Motor neuron (in vitro differentiated cells): Measurements from ENCODE around the gene TNC. TPM values are rescaled to one million over a fixed set of nuclear protein-coding genes. Genes with fewer than 3 reads are reported as not detected.

ENCODE experiments used
- ATAC-seq, 8 experiments: fragments of 200-7000 bp; cut with Tn5 transposase; replicated peaks in 6 of 8; 2 replicates each; pipeline ENCODE4 v1.8.0; 2021; ENCODE audit warnings: mild to moderate bottlenecking in 8 of 8, moderate library complexity in 8 of 8
- H3K27ac ChIP-seq, 2 donors: fragments of 250-450 bp; sonication (Bioruptor Pico); 2 replicates each; pipeline ENCODE4 v1.9.0; 2021; ENCODE audit warnings: antibody characterized with exemption in 2 of 2, mild to moderate bottlenecking in 2 of 2, moderate library complexity in 1 of 2
- H3K4me1 ChIP-seq, 2 donors: fragments of 250-450 bp; sonication (Bioruptor Pico); replicated peaks in 1 of 2; 2 replicates each; pipeline ENCODE4 v1.6.1; 2021; ENCODE audit warnings: antibody characterized with exemption in 2 of 2, mild to moderate bottlenecking in 2 of 2, moderate library complexity in 1 of 2
- H3K4me3 ChIP-seq, 5 donors: fragments of 250-450 bp; sonication (Bioruptor Pico); 2 replicates each; pipeline ENCODE4 v1.9.0; 2021; ENCODE audit warnings: antibody characterized with exemption in 5 of 5, mild to moderate bottlenecking in 5 of 5, moderate library complexity in 4 of 5
- WGBS, 10 experiments: fragments of 450-650 bp; shearing (Covaris generic); methylation state at CpG; one replicate each; pipeline ENCODE4 v1.0.0; 2022; 5-methylcytosine and 5-hydroxymethylcytosine counted together
- in situ Hi-C, 9 experiments: fragments of 400-800 bp; cut with MboI; loops; one replicate each; pipeline ENCODE4 v1.15.0; 2021; ENCODE audit warnings: low sequenced_read_pairs in 9 of 9, low pct_unique_long_range_greater_than_20kb in 2 of 9; ENCODE audit not compliant: unreplicated experiment in 9 of 9
- total RNA-seq, 8 experiments: library from RNA; unstranded; fragments of 300-600 nt; gene quantifications; 2 replicates each; pipeline versions ENCODE4 v1.2.3 to v1.2.4, GENCODE V29; 2022

The TNC gene
- total RNA-seq, 8 experiments from 2014 or later, result 0.10 to 95.8 (median 2.6) TPM

DNA sequence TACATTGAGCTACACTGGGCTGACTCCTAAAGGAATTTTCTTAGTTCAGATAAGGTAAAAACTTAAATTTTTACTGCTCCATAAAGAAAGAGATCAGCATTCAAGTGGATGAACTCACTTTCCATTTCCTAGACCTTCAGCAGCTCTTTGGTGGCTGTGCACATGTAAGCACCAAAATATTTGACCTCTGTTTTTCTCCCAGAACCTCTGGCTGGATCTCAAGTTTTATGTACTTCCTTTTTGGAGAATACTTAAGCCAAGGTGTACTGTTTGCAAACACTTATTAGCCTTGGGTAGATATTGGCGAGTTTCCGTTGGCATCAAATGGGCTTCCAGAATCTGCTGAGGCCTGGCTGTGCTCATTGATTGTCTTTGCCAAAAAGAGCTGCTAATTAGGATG lies 10.3 kb downstream of the TNC start:
- Histone ChIP-seq H3K4me1 (no peaks in the 10 kb centered on the region), H3K27ac (no peak overlapping the region), H3K4me3 (no peak overlapping the region)
- ATAC-seq, result no peak
- in situ Hi-C loops, result no loop called here
- WGBS, 10 experiments, result 71 to 100% (median 98%) methylated on average over 1 to 2 of the region's 2 CpGs; no CpG with 5 or more reads in 4 of the 10 experiments

DNA sequence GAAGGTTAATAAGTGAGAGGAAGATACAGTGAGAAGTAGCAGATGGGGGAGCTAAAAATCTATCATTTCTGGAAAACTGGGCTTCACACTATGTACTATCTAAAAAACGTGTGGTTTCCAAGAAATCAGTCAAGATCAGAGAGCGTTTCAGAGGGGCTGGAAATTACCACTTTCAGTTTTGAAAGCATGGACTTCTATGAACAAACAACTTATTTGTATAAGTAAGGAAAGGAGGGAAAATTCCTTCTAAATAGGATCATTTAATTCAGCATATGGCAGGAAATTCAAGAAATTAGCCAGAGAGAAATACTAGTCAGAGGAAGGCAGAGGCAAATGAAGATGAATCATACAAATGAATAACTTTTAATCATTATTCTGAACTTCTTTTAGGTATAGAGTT lies 11.3 kb downstream of the TNC start:
- no peak overlapping the region for H3K4me3 ChIP-seq
- in situ Hi-C loops, result no loop called here
- ATAC-seq, result peak in 2 of 8 experiments; percentile 32 to 70
- no peaks in the 10 kb centered on the region for H3K4me1 ChIP-seq
- no peak overlapping the region for H3K27ac ChIP-seq
- 0 to 100% (median 41%) methylated on average over 1 to 2 of the region's 2 CpGs; no CpG with 5 or more reads in 2 of the 10 experiments for whole genome bisulfite sequencing, 10 experiments

DNA sequence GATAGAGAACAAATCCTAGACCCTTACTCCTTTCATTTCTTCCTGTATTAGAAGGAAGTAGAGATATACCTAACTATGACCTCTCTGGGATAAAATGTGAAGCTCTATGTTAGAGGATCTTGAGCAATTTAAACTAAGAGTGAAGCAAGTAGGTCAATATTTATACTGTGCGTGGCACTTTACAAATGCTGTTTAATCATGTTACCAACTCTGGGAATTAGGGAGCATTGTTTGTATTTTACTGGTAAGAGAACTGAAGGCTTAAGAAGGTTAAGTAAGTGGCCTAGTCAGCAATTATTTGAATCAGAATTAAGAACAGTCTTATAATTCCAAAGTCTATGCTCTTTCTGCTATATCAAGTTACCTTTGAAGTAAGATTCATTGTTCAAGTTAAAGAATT lies 12.0 kb downstream of the TNC start:
- WGBS, 10 experiments, result 18 to 100% (median 89%) methylated on average over 1 of the region's 1 CpG; no CpG with 5 or more reads in 1 of the 10 experiments
- Histone ChIP-seq H3K4me3 (no peak overlapping the region), H3K4me1 (no peaks in the 10 kb centered on the region), H3K27ac (no peak overlapping the region)
- in situ Hi-C loops, result no loop called here
- peak in 1 of 8 experiments; percentile 57 for ATAC-seq

DNA sequence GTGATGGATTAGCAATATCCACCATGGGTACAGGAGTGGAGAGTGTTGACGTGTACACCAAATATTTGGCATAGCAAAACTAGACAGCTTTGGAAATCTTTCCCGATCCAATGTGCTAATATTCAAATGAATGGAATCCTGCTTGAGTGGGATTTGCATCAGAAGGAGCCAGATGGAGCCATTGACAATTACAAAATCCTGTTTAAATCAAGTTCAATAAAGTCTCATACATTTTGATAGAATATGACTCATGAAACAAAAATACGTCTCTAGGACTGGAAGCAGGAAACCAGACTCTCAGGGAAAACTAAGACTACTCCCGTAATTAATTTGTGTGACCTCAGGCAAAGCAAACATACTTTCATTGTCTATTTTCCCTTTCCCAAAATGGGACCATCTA lies 13.0 kb downstream of the TNC start:
- Histone ChIP-seq H3K4me3 (no peak overlapping the region), H3K27ac (no peak overlapping the region), H3K4me1 (no peaks in the 10 kb centered on the region)
- ATAC-seq, result peak in 2 of 8 experiments; percentile 34 to 63
- in situ Hi-C loops, result no loop called here
- 0 to 100% (median 45%) methylated on average over 1 to 4 of the region's 4 CpGs; no CpG with 5 or more reads in 2 of the 10 experiments for WGBS, 10 experiments

DNA sequence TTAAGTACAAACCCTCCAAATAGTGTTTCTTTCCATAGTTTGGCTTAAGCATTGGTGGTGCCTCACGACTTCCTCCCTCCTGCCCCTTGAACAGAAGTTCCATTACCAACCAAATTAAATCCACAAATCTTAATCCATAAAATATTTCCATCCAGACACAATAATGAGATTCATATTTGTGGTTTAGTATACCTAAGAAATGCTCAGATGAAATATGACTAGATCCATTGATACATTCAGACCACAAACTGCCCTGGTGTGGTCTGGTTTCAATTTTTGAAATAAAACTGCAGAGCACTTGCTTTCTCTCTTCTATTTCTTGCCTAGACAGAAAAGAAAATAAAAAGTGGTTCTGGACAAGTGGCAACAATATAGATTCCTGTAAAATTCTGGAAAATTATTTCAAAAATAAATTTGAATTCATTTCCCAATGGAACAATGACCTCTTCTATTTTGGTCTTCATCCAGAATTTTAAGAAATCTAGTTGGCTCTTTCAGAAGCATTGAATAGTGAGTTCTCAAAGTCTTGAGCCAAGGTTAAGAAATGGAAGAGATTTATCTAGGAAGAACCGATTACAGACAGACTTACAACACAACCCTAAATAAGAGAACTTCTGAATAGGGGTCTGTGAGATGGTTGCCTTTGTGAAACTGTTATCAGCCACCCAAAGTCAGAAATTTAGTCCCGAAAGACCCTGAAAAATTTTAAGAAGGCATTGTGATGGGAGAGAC lies 14.0 kb downstream of the TNC start:
- Histone ChIP-seq H3K4me3 (no peak overlapping the region), H3K27ac (no peak overlapping the region), H3K4me1 (no peaks in the 10 kb centered on the region)
- ATAC-seq, result no peak
- in situ Hi-C loops, result no loop called here
- WGBS, 10 experiments, result 0 to 94% (median 83%) methylated on average over 1 to 3 of the region's 3 CpGs; no CpG with 5 or more reads in 2 of the 10 experiments

DNA sequence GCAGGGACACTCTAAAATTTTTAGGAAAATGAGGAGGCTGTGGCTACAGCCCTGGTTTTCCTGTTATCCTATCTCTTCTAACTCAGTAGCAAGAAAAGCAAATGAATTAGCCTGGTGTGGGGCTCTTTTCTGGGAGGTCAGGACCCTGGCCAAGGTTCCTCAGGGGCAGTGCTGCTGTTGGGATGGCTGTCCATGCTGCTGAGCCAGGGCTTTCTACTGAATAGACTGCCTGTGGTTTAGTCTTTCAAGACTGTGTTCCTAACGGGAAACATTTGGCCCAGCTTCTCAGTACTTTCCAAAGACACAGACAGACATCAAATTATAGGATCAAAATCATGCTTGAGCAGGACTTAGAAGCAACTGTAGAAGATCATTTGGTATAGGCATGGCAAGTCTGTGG lies 18.1 kb downstream of the TNC start:
- 17 to 20% methylated on average over 1 of the region's 1 CpG; no CpG with 5 or more reads in 8 of the 10 experiments for WGBS, 10 experiments
- in situ Hi-C loops, result no loop called here
- Histone ChIP-seq H3K4me3 (no peak overlapping the region), H3K27ac (no peak overlapping the region), H3K4me1 (no peaks in the 10 kb centered on the region)
- no peak for ATAC-seq

DNA sequence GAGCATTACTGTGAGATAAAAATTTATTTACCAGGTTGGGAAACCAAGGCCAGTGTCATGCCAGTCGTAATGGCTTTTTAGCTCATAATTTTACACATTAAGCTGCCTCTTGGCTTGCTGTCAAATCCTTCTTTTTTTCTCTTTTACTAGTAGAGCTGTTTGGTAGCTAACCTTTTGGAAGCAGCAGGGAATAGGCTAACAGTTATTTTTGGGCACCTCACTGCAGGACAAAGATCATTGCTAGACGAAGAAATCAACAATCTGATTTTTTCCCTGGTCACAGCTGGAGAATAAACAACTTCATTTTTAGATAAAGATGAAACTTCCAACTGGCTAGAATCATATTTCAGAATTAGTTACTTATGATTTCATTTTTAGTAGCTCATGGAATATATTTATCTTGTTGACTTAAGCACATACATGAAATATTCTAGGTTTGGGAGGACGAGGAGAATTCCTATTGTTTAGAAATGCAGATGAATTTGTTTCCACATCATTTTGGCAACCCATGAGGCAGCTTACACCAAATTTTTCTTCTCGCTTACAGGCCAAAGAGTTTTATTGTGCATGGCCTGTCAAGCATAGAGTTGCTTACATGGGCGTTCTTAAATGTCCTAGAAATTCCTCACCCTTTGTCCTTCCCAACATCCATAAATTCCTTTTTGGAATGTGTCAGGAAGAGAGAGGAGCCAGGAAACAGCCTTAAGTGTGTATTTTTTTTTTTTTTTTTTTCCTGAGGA lies 19.6 kb downstream of the TNC start:
- Histone ChIP-seq H3K27ac (no peak overlapping the region), H3K4me1 (no peaks in the 10 kb centered on the region), H3K4me3 (no peak overlapping the region)
- WGBS, 10 experiments, result 9 to 89% (median 71%) methylated on average over 3 to 5 of the region's 5 CpGs
- in situ Hi-C loops, result no loop called here
- no peak for ATAC-seq

DNA sequence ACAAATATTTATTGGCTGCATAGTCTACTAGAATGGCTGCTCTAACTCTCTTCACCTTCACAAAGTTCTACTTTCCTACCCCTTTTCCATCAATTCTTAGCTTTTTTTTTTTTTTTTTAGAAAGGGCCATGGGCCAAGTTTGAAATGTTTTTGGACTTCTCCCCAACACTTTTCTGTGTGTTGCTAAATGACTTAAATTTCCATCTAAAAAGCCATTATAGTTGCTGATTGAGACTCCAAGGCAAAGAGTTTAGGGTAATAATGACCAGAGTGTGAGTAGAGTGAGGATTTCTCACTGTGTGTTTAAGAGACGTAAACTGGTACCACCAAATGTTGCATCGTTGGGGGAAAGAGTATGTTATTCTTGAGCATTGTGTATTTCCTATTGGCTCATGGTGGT lies 24.4 kb downstream of the TNC start:
- in situ Hi-C loops, result no loop called here
- no peak overlapping the region for H3K27ac ChIP-seq
- H3K4me1 ChIP-seq, result no peaks in the 10 kb centered on the region
- H3K4me3 ChIP-seq, result no peak overlapping the region
- no peak for ATAC-seq
- 57 to 100% (median 67%) methylated on average over 1 to 2 of the region's 2 CpGs; no CpG with 5 or more reads in 2 of the 10 experiments for WGBS, 10 experiments

DNA sequence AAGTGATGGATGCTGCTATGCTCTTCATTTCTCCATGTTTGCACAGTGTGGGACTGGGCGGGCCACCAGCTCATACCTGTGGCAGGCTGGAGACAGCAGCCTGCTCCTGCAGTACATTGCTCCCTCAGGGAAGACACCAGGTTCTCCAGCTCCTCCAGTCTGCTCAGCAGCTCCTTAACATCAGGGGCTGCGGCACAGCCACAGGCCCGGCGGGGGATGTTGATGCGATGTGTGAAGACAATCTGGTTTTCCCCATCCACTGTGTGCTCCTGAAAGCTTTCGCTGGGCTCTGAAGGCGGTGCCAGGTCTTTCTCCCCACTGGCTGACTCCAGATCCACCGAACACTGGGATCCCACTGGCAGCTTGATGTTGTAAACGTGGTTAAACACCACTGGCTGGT lies 27.5 kb downstream of the TNC start:
- 75 to 100% (median 93%) methylated on average over 1 to 8 of the region's 9 CpGs; no CpG with 5 or more reads in 1 of the 10 experiments for WGBS, 10 experiments
- no peak for ATAC-seq
- Histone ChIP-seq H3K27ac (no peak overlapping the region), H3K4me3 (no peak overlapping the region), H3K4me1 (no peaks in the 10 kb centered on the region)
- in situ Hi-C loops, result no loop called here

DNA sequence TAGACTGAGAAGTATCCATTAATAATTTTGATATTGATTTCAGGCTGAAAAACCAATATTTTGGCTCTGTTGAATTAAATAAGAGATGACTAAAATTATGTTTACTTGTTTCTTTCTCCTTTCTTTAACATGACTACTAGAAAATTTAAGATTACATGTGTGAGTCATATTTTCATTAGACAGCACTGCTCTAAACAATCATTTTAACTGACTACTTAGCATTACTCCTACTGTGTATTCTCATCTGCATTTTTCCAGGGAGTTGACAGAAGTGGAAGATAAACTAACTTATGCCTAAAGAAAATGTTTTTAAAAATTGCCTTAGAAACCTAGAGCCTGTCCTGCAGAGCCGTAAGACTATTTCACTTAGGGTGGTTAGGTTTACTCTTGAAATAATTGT lies 29.1 kb downstream of the TNC start:
- Histone ChIP-seq H3K27ac (no peak overlapping the region), H3K4me3 (no peak overlapping the region), H3K4me1 (no peaks in the 10 kb centered on the region)
- in situ Hi-C loops, result no loop called here
- ATAC-seq, result peak in 2 of 8 experiments; percentile 53 to 68
- WGBS, 10 experiments, result 80 to 100% (median 100%) methylated on average over 1 of the region's 1 CpG; no CpG with 5 or more reads in 2 of the 10 experiments

DNA sequence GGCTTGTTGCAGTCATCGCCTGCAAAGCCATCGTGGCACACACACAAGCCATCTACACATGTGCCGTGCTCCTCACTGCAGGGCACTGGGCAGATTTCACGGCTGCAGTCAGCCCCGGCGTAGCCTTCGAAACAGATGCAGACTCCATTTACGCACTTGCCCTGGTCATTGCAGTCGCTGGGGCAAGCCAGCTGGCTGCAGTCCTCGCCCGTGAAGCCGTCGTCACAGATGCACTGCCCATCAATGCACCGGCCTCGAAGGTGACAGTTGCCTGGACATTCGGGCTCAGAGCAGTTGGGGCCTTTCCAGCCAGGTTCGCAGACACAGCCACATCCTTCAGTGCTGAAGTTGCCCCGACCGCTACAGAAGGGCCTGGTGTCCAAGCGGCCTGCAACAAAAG lies 31.1 kb downstream of the TNC start:
- H3K4me3 ChIP-seq, result no peak overlapping the region
- ATAC-seq, result no peak
- no peaks in the 10 kb centered on the region for H3K4me1 ChIP-seq
- in situ Hi-C loops, result no loop called here
- WGBS, 10 experiments, result 80 to 100% (median 92%) methylated on average over 1 to 16 of the region's 20 CpGs; no CpG with 5 or more reads in 4 of the 10 experiments
- no peak overlapping the region for H3K27ac ChIP-seq

DNA sequence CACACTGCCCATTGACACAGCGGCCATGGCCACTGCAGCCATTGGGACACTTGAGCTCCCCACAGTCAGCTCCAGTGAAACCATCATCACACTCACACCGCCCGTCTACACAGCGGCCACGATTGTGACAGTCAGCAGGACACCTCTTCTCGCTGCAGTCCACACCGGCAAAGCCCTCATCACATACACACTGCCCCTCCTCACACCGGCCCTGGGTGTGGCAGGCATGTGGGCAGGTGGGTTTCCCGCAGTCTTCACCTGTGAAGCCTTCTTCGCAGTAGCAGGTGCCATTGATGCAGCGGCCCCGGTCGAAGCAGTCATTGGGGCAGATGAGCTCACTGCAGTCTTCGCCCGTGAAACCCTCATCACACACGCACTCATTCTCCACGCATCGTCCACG lies 31.5 kb downstream of the TNC start:
- in situ Hi-C loops, result no loop called here
- Histone ChIP-seq H3K27ac (no peak overlapping the region), H3K4me3 (no peak overlapping the region), H3K4me1 (no peaks in the 10 kb centered on the region)
- no peak for ATAC-seq
- 80 to 100% (median 97%) methylated on average over 1 to 10 of the region's 19 CpGs; no CpG with 5 or more reads in 6 of the 10 experiments for WGBS, 10 experiments

DNA sequence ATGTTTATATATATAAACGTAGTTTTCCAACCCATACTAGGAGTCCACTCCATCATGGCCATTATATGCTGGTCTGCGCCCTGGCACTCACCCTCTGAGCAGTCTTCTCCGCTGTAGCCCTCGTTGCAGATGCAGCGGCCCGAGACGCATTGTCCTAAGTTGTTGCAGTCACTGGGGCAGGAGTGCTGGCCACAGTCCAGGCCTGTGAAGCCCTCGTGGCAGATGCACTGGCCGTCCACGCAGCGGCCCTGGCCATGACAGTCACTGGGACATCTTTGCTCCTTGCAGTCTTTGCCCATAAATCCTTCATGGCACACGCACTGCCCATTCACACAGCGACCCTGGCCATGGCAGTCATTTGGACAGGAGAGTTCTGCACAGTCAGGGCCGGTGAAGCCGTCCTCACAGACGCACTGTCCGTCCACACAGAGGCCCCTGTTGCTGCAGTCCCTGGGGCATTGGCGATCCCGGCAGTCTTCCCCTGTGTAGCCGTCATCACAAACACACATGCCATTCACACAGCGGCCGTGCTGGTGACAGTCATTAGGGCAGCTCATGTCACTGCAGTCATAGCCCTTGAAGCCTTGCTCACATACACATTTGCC lies 32.1 kb downstream of the TNC start:
- peak in 1 of 8 experiments; percentile 16 for ATAC-seq
- in situ Hi-C loops, result no loop called here
- no peaks in the 10 kb centered on the region for H3K4me1 ChIP-seq
- H3K4me3 ChIP-seq, result no peak overlapping the region
- WGBS, 10 experiments, result 52 to 100% (median 89%) methylated on average over 2 to 12 of the region's 22 CpGs; no CpG with 5 or more reads in 5 of the 10 experiments
- H3K27ac ChIP-seq, result no peak overlapping the region
